Measurements from ENCODE around the gene VSIG10.

DNA sequence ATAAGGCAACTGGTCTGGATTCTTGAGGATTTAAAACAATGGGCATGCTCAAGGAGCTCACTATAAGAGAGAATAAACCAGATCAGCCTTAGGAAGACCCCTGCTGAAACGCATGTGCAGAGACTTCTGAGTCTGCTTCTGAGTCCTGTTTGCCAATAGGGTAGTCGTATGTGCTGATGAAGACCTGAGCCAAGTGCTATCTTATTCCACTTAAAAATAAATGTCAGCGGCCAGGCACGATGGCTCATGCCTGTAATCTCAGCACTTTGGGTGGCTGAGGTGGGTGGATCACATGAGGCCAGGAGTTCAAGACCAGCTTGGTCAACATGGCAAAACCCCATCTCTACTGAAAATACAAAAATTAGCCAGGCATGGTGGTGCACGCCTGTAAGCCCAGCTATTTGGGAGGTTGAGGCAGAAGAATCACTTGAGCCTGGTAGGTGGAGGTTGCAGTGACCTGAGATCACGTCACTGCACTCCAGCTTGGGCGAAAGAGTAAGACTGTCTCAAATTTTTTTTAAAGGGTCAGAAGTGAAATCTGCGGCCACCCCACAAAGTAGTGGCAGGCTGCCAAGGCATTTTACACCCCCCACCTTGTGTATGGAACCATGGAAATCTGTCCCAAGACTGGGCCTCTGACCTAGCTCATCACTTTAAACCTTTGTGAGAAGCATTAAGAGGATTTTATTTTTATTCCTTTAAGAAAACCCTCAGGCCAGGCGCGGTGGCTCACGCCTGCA, 67.0 kb downstream of the VSIG10 start:
- TF ChIP-seq POLR2A (IDR thresholded peaks at IDR 0.05; ENCODE audit: low read depth, low read length) = no peak
- TF ChIP-seq, protein P1, sequence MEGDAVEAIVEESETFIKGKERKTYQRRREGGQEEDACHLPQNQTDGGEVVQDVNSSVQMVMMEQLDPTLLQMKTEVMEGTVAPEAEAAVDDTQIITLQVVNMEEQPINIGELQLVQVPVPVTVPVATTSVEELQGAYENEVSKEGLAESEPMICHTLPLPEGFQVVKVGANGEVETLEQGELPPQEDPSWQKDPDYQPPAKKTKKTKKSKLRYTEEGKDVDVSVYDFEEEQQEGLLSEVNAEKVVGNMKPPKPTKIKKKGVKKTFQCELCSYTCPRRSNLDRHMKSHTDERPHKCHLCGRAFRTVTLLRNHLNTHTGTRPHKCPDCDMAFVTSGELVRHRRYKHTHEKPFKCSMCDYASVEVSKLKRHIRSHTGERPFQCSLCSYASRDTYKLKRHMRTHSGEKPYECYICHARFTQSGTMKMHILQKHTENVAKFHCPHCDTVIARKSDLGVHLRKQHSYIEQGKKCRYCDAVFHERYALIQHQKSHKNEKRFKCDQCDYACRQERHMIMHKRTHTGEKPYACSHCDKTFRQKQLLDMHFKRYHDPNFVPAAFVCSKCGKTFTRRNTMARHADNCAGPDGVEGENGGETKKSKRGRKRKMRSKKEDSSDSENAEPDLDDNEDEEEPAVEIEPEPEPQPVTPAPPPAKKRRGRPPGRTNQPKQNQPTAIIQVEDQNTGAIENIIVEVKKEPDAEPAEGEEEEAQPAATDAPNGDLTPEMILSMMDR (conservative IDR thresholded peaks at IDR 0.05; ENCODE audit: low read depth, low read length) = no peak
- no peak for TF ChIP-seq RAD21 (IDR thresholded peaks at IDR 0.05; ENCODE audit: low read length)

Measured in IMR-90 (cell line).